K562 (cell line): Measurements from ENCODE around the gene LYST. TPM values are rescaled to one million over a fixed set of nuclear protein-coding genes. Genes with fewer than 3 reads are reported as not detected.

ENCODE experiments used
- ATAC-seq: fragments of 200-7000 bp; cut with Tn5 transposase; 3 replicates; pipeline ENCODE4 v1.9.1; 2020; ENCODE audit warnings: moderate library complexity
- BruUV-seq: library from RNA; stranded (reverse); fragments of 400-500 nt; replicated peaks from 2 replicates; lab custom pipeline; 2021; lab: Mats Ljungman, UMichigan
- CTCF ChIA-PET: fragments of 300-600 bp; formaldehyde crosslinking; extraction: SDS; loops from one replicate; lab custom pipeline; 2021; ENCODE audit warnings: low intra/inter-chr PET ratio; lab: Yijun Ruan, JAX
- POLR2A ChIA-PET: fragments of 300-600, 350-650 bp; sonication (Branson Sonifier 250); formaldehyde crosslinking; extraction: SDS; loops from one replicate; lab custom pipeline; 2021; ENCODE audit warnings: antibody characterized with exemption, inconsistent platforms; lab: Yijun Ruan, JAX
- DNase-seq, 4 experiments: peaks; one replicate each; pipeline versions ENCODE4 v3.0.0 to v3.0.0-alpha.2; 2011 to 2018; ENCODE audit warnings: low spot score in 3 of 4, mixed read lengths in 3 of 4; ENCODE audit errors: extremely low read depth in 1 of 4
- FAIRE-seq: peaks from 2 replicates; lab custom pipeline; 2011; peaks lifted over from hg19 to GRCh38; lab: Jason Lieb, UNC
- H2AFZ ChIP-seq: 2 replicates; pipeline ENCODE4 v1.6.0; 2011; ENCODE audit warnings: low read depth, low read length, control low read depth, inconsistent platforms
- H3K27ac ChIP-seq: fragments of 200-600 bp; 3 replicates; pipeline ENCODE4 v1.8.0; 2011; ENCODE audit warnings: low read depth, mild to moderate bottlenecking, control low read depth, inconsistent platforms, low read length, moderate library complexity, mixed read lengths; ENCODE audit errors: extremely low read depth
- H3K27me3 ChIP-seq, 2 experiments: fragments of 300-600 bp in 1 of 2; 2 replicates in 1 of 2; 3 replicates in 1 of 2; pipeline versions ENCODE4 v1.6.0 to v1.8.0; 2011; ENCODE audit warnings: inconsistent platforms in 2 of 2, low read length in 2 of 2, mild to moderate bottlenecking in 1 of 2, mixed read lengths in 1 of 2, moderate library complexity in 1 of 2; ENCODE audit not compliant: control insufficient read depth in 2 of 2, insufficient read depth in 2 of 2
- H3K36me3 ChIP-seq: fragments of 300-600 bp; 3 replicates; pipeline ENCODE4 v1.8.0; 2011; ENCODE audit warnings: mild to moderate bottlenecking, low read length, inconsistent platforms; ENCODE audit not compliant: control insufficient read depth, insufficient read depth
- H3K4me1 ChIP-seq, 2 experiments: fragments of 200-600 bp in 1 of 2; replicated peaks in 1 of 2; 2 replicates in 1 of 2; 3 replicates in 1 of 2; pipeline versions ENCODE4 v1.5.1 to v1.8.0; 2011; ENCODE audit warnings: inconsistent platforms in 2 of 2, low read length in 2 of 2, mild to moderate bottlenecking in 1 of 2, mixed read lengths in 1 of 2, moderate library complexity in 1 of 2; ENCODE audit not compliant: control insufficient read depth in 2 of 2, insufficient read depth in 2 of 2
- H3K4me2 ChIP-seq: 2 replicates; pipeline ENCODE4 v1.6.1; 2011; ENCODE audit warnings: low read length, control low read depth, inconsistent platforms, mixed read lengths; ENCODE audit not compliant: insufficient read depth
- H3K4me3 ChIP-seq: fragments of 200-600 bp; sonication (generic), shearing (Covaris generic); 2 replicates; pipeline ENCODE4 v1.5.1; 2016; ENCODE audit warnings: control low read depth, inconsistent platforms
- H3K79me2 ChIP-seq: fragments of 200-600 bp; 3 replicates; pipeline ENCODE4 v1.8.0; 2011; ENCODE audit warnings: low read length, inconsistent platforms; ENCODE audit not compliant: control insufficient read depth, insufficient read depth
- H3K9ac ChIP-seq, 2 experiments: 2 replicates each; pipeline versions ENCODE4 v1.6.0 to v1.6.1; 2011; ENCODE audit warnings: low read depth in 2 of 2, low read length in 2 of 2, control low read depth in 1 of 2, inconsistent platforms in 1 of 2, mild to moderate bottlenecking in 1 of 2, mixed read lengths in 1 of 2; ENCODE audit not compliant: insufficient read depth in 1 of 2
- H3K9me1 ChIP-seq: one replicate; pipeline ENCODE4 v1.6.0; 2011; ENCODE audit warnings: inconsistent platforms, mild to moderate bottlenecking, low read length, moderate library complexity; ENCODE audit not compliant: control insufficient read depth, insufficient read depth
- H3K9me3 ChIP-seq: replicated peaks from 2 replicates; pipeline ENCODE4 v1.5.1; 2011; ENCODE audit warnings: low read depth, low read length, inconsistent platforms; ENCODE audit not compliant: control insufficient read depth, insufficient read depth
- H4K20me1 ChIP-seq: replicated peaks from 2 replicates; pipeline ENCODE4 v1.6.1; 2011; ENCODE audit warnings: low read length, inconsistent platforms, mixed read lengths; ENCODE audit not compliant: control insufficient read depth, insufficient read depth
- ARID3A ChIP-seq: IDR thresholded peaks from 2 replicates; pipeline ENCODE4 v1.6.1; 2012; ENCODE audit warnings: low read depth, low read length, improper control_type of control experiment, borderline replicate concordance
- BRD4 ChIP-seq: fragments of 200-600 bp; sonication (generic); IDR thresholded peaks from 2 replicates; pipeline ENCODE4 v1.6.1; 2017; ENCODE audit warnings: inconsistent platforms
- DACH1 ChIP-seq: fragments of 450-650 bp; IDR thresholded peaks from 2 replicates; pipeline ENCODE4 v1.6.1; 2018; ENCODE audit not compliant: partially characterized antibody
- ERF ChIP-seq: fragments of 450-650 bp; formaldehyde crosslinking; IDR thresholded peaks from 2 replicates; pipeline ENCODE4 v1.4.0; 2020; ENCODE audit warnings: mild to moderate bottlenecking, mixed read lengths
- FOXA3 ChIP-seq, 2 experiments: fragments of 450-650 bp in 1 of 2; sonication (generic) in 1 of 2; formaldehyde crosslinking; IDR thresholded peaks in 1 of 2; conservative IDR thresholded peaks in 1 of 2; 2 replicates each; pipeline versions ENCODE4 v1.4.0 to v1.8.0; 2020 to 2022; ENCODE audit warnings: mild to moderate bottlenecking in 2 of 2, missing genetic modification reagents in 1 of 2
- HCFC1 ChIP-seq: IDR thresholded peaks from 2 replicates; pipeline ENCODE4 v1.6.1; 2012; ENCODE audit warnings: low read depth, low read length, improper control_type of control experiment
- HOMEZ ChIP-seq: fragments of 250-450 bp; sonication (Bioruptor Pico); IDR thresholded peaks from 2 replicates; pipeline ENCODE4 v1.4.0; 2020; ENCODE audit warnings: mild to moderate bottlenecking, moderate library complexity
- POLR2AphosphoS5 ChIP-seq: IDR thresholded peaks from 2 replicates; pipeline ENCODE4 v1.6.1; 2011; ENCODE audit warnings: mild to moderate bottlenecking, low read depth, low read length, moderate library complexity; ENCODE audit not compliant: control insufficient read depth, insufficient read depth
- SMAD1 ChIP-seq: fragments of 150-350 bp; IDR thresholded peaks from 2 replicates; pipeline ENCODE4 v1.6.1; 2014; ENCODE audit warnings: low read length, low read depth; ENCODE audit not compliant: partially characterized antibody
- TFAM ChIP-seq: fragments of 250-450 bp; sonication (Bioruptor Pico); conservative IDR thresholded peaks from 2 replicates; pipeline ENCODE4 v1.5.0; 2021; ENCODE audit warnings: mild to moderate bottlenecking, moderate library complexity
- WGBS: fragments of 100-300 bp; shearing (Covaris generic); methylation state at CpG from one replicate; pipeline ENCODE4 v1.1.6; 2016; ENCODE audit warnings: low coverage, mixed read lengths; ENCODE audit not compliant: insufficient coverage; ENCODE audit errors: missing lambda C conversion rate; 5-methylcytosine and 5-hydroxymethylcytosine counted together
- in situ Hi-C: fragments of 300-500 bp; cut with MboI; formaldehyde crosslinking; loops from 4 replicates; pipeline ENCODE4 v1.15.0; 2018; ENCODE audit warnings: inconsistent platforms, mixed read lengths
- intact Hi-C: fragments of 100-400 bp; cut with micrococcal nuclease; formaldehyde crosslinking; loops from 2 replicates; pipeline ENCODE4 v1.14.2; 2022
- polyA plus RNA-seq, 8 experiments: library from polyadenylated mRNA; depleted of rRNA in 4 of 8; stranded (reverse) in 5 of 8; unstranded in 3 of 8; fragments of >200 nt; fragmentation: Nextera tagmentation in 2 of 8; fragmentation: Illumina TruSeq in 1 of 8; extraction: Ambion mirVana in 2 of 8; extraction: Trizol in 1 of 8; gene quantifications; 2 replicates each; pipeline versions ENCODE4 v1.2.1 to v1.2.3, GENCODE V29; 2011 to 2014; ENCODE audit warnings: inconsistent platforms in 1 of 8, missing spikeins in 1 of 8
- total RNA-seq, 7 experiments: library from RNA; depleted of rRNA in 6 of 7; stranded (reverse); fragments of >200 nt in 6 of 7; fragmentation: Illumina TruSeq in 2 of 7; extraction: Trizol in 2 of 7; gene quantifications; 2 replicates each; pipeline versions ENCODE4 v1.2.1 to v1.2.3, GENCODE V29; 2011 to 2021; ENCODE audit warnings: low replicate concordance in 1 of 7
- TF ChIP-seq, protein P1 (sequence below): fragments of 450-650 bp; IDR thresholded peaks from 2 replicates; pipeline ENCODE4 v1.6.1; 2016; ENCODE audit warnings: antibody characterized with exemption
- TF ChIP-seq, protein P2 (sequence below): fragments of 450-650 bp; IDR thresholded peaks from 2 replicates; pipeline ENCODE4 v1.6.1; 2016
- TF ChIP-seq, protein P3 (sequence below): fragments of 250-450 bp; sonication (Bioruptor Pico); IDR thresholded peaks from 2 replicates; pipeline ENCODE4 v1.8.0; 2022; ENCODE audit warnings: moderate library complexity, mild to moderate bottlenecking, inconsistent platforms

Gene LYST
- total and polyA plus RNA-seq, 9 of the 15 experiments (the other 6 are each of a cell fraction or from before 2014, with no cell fraction given): 0.73 to 2.4 (median 1.4) TPM

- Histone ChIP-seq H3K4me2 (no peak within 1 kb of the TSS), H3K4me3 (no peak within 1 kb of the TSS), H3K36me3 (no peaks in the 10 kb centered on the region), H4K20me1 (no peaks in the 10 kb centered on the region), H3K9me1 (no peaks in the 10 kb centered on the region), H3K9ac (no peak within 1 kb of the TSS), H2AFZ (no peak within 1 kb of the TSS), H3K79me2 (no peaks in the 10 kb centered on the region), H3K27ac (no peak within 1 kb of the TSS), H3K4me1 (peaks cover 0 to 10% of the 10 kb centered on the region in 2 experiments; a peak in 1 of 5 replicates), H3K27me3 (peaks cover 16 to 47% of the 10 kb centered on the region in 2 experiments), H3K9me3 (no peaks in the 10 kb centered on the region)
- no TSS peak for BruUV-seq
- ATAC-seq (no peak), FAIRE-seq (no peak), DNase-seq (no peak)
- in situ Hi-C loops: no loop called here
- ChIA-PET CTCF (no interaction called here), POLR2A (no interaction called here)
- 37% methylated on average over 29 of the region's 111 CpGs for whole genome bisulfite sequencing
- intact Hi-C loops: no loop called here
- TF ChIP-seq, protein P1, sequence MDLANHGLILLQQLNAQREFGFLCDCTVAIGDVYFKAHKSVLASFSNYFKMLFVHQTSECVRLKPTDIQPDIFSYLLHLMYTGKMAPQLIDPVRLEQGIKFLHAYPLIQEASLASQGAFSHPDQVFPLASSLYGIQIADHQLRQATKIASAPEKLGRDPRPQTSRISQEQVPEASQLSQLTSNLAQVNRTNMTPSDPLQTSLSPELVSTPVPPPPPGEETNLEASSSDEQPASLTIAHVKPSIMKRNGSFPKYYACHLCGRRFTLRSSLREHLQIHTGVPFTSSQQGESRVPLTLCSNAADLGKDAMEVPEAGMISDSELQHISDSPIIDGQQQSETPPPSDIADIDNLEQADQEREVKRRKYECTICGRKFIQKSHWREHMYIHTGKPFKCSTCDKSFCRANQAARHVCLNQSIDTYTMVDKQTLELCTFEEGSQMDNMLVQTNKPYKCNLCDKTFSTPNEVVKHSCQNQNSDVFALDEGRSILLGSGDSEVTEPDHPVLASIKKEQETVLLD: no peak
- TF ChIP-seq FOXA3 (CRISPR knock-in tag; conservative IDR thresholded peaks at IDR 0.05 in 1 of 2, IDR thresholded peaks at IDR 0.05 in 1 of 2) (no peak), ERF (CRISPR knock-in tag) (no peak), HCFC1 (no peak), DACH1 (no peak), ARID3A (no peak), POLR2AphosphoS5 (no peak), SMAD1 (no peak), TFAM (no peak), BRD4 (no peak), HOMEZ (CRISPR knock-in tag) (no peak)
- TF ChIP-seq, protein P2, sequence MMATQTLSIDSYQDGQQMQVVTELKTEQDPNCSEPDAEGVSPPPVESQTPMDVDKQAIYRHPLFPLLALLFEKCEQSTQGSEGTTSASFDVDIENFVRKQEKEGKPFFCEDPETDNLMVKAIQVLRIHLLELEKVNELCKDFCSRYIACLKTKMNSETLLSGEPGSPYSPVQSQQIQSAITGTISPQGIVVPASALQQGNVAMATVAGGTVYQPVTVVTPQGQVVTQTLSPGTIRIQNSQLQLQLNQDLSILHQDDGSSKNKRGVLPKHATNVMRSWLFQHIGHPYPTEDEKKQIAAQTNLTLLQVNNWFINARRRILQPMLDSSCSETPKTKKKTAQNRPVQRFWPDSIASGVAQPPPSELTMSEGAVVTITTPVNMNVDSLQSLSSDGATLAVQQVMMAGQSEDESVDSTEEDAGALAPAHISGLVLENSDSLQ: no peak
- TF ChIP-seq, protein P3, sequence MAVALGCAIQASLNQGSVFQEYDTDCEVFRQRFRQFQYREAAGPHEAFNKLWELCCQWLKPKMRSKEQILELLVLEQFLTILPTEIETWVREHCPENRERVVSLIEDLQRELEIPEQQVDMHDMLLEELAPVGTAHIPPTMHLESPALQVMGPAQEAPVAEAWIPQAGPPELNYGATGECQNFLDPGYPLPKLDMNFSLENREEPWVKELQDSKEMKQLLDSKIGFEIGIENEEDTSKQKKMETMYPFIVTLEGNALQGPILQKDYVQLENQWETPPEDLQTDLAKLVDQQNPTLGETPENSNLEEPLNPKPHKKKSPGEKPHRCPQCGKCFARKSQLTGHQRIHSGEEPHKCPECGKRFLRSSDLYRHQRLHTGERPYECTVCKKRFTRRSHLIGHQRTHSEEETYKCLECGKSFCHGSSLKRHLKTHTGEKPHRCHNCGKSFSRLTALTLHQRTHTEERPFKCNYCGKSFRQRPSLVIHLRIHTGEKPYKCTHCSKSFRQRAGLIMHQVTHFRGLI (CRISPR knock-in tag): no peak
These were observed 217.1 kb downstream of the LYST start, which contains the start of gene GNG4 for GRCh38 chr1:235649368-235650163. Gene GNG4, minus strand, starts transcription at chr1:235649784. Its CDS starts 65,946 bp downstream, at chr1:235583838.
